ENCODE data around the gene KLF11.

DNA sequence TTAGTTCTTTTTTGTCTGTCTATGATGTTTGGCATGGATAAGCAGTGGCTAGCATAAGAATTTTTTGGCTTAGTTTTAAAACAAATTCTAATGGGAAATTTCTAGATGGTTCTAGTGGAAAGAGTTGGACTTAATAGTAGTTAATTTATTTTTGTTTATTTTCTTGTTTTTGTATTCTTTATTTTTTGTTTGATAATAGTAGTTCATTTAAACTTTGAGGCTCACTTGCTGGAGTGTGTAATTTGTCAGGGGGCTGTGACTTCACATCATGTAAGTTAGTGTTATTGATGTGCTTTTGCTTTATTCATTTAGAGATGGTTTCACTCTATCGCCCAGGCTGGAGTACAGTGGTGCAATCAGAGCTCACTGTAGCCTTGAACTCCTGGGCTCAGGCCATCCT is 43.7 kb upstream of the KLF11 start:
- TF ChIP-seq, protein P1, sequence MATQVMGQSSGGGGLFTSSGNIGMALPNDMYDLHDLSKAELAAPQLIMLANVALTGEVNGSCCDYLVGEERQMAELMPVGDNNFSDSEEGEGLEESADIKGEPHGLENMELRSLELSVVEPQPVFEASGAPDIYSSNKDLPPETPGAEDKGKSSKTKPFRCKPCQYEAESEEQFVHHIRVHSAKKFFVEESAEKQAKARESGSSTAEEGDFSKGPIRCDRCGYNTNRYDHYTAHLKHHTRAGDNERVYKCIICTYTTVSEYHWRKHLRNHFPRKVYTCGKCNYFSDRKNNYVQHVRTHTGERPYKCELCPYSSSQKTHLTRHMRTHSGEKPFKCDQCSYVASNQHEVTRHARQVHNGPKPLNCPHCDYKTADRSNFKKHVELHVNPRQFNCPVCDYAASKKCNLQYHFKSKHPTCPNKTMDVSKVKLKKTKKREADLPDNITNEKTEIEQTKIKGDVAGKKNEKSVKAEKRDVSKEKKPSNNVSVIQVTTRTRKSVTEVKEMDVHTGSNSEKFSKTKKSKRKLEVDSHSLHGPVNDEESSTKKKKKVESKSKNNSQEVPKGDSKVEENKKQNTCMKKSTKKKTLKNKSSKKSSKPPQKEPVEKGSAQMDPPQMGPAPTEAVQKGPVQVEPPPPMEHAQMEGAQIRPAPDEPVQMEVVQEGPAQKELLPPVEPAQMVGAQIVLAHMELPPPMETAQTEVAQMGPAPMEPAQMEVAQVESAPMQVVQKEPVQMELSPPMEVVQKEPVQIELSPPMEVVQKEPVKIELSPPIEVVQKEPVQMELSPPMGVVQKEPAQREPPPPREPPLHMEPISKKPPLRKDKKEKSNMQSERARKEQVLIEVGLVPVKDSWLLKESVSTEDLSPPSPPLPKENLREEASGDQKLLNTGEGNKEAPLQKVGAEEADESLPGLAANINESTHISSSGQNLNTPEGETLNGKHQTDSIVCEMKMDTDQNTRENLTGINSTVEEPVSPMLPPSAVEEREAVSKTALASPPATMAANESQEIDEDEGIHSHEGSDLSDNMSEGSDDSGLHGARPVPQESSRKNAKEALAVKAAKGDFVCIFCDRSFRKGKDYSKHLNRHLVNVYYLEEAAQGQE (IDR thresholded peaks at IDR 0.05; ENCODE audit: low read depth, low read length): no peak
- TF ChIP-seq, protein P2, sequence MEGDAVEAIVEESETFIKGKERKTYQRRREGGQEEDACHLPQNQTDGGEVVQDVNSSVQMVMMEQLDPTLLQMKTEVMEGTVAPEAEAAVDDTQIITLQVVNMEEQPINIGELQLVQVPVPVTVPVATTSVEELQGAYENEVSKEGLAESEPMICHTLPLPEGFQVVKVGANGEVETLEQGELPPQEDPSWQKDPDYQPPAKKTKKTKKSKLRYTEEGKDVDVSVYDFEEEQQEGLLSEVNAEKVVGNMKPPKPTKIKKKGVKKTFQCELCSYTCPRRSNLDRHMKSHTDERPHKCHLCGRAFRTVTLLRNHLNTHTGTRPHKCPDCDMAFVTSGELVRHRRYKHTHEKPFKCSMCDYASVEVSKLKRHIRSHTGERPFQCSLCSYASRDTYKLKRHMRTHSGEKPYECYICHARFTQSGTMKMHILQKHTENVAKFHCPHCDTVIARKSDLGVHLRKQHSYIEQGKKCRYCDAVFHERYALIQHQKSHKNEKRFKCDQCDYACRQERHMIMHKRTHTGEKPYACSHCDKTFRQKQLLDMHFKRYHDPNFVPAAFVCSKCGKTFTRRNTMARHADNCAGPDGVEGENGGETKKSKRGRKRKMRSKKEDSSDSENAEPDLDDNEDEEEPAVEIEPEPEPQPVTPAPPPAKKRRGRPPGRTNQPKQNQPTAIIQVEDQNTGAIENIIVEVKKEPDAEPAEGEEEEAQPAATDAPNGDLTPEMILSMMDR (IDR thresholded peaks at IDR 0.05): no peak
- TF ChIP-seq SMC3 (IDR thresholded peaks at IDR 0.05; ENCODE audit: low read depth, low read length) (no peak), GABPA (IDR thresholded peaks at IDR 0.05; ENCODE audit: low read depth) (no peak), JUND (IDR thresholded peaks at IDR 0.05) (no peak), YY1 (IDR thresholded peaks at IDR 0.05; ENCODE audit: low read depth) (no peak), POLR2AphosphoS5 (IDR thresholded peaks at IDR 0.05; ENCODE audit: low read depth, low read length) (no peak), RFX5 (IDR thresholded peaks at IDR 0.05; ENCODE audit: low read length) (no peak), CHD2 (IDR thresholded peaks at IDR 0.05; ENCODE audit: low read length, partially characterized antibody) (no peak)
- TF ChIP-seq, protein P3, sequence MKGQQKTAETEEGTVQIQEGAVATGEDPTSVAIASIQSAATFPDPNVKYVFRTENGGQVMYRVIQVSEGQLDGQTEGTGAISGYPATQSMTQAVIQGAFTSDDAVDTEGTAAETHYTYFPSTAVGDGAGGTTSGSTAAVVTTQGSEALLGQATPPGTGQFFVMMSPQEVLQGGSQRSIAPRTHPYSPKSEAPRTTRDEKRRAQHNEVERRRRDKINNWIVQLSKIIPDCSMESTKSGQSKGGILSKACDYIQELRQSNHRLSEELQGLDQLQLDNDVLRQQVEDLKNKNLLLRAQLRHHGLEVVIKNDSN (IDR thresholded peaks at IDR 0.05; ENCODE audit: borderline replicate concordance, low read depth): no peak
- TF ChIP-seq, protein P4, sequence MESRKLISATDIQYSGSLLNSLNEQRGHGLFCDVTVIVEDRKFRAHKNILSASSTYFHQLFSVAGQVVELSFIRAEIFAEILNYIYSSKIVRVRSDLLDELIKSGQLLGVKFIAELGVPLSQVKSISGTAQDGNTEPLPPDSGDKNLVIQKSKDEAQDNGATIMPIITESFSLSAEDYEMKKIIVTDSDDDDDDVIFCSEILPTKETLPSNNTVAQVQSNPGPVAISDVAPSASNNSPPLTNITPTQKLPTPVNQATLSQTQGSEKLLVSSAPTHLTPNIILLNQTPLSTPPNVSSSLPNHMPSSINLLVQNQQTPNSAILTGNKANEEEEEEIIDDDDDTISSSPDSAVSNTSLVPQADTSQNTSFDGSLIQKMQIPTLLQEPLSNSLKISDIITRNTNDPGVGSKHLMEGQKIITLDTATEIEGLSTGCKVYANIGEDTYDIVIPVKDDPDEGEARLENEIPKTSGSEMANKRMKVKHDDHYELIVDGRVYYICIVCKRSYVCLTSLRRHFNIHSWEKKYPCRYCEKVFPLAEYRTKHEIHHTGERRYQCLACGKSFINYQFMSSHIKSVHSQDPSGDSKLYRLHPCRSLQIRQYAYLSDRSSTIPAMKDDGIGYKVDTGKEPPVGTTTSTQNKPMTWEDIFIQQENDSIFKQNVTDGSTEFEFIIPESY (IDR thresholded peaks at IDR 0.05; ENCODE audit: borderline replicate concordance, low read depth): no peak
- TF ChIP-seq, protein P5, sequence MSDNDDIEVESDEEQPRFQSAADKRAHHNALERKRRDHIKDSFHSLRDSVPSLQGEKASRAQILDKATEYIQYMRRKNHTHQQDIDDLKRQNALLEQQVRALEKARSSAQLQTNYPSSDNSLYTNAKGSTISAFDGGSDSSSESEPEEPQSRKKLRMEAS (IDR thresholded peaks at IDR 0.05; ENCODE audit: low read depth): no peak
